ENCODE data around the gene DYNLT1. TPM values are rescaled to one million over a fixed set of nuclear protein-coding genes. Genes with fewer than 3 reads are reported as not detected.

DYNLT1 gene
- total and polyA plus RNA-seq, 2 experiments from 2014 or later: 60.9 to 241 TPM

DNA sequence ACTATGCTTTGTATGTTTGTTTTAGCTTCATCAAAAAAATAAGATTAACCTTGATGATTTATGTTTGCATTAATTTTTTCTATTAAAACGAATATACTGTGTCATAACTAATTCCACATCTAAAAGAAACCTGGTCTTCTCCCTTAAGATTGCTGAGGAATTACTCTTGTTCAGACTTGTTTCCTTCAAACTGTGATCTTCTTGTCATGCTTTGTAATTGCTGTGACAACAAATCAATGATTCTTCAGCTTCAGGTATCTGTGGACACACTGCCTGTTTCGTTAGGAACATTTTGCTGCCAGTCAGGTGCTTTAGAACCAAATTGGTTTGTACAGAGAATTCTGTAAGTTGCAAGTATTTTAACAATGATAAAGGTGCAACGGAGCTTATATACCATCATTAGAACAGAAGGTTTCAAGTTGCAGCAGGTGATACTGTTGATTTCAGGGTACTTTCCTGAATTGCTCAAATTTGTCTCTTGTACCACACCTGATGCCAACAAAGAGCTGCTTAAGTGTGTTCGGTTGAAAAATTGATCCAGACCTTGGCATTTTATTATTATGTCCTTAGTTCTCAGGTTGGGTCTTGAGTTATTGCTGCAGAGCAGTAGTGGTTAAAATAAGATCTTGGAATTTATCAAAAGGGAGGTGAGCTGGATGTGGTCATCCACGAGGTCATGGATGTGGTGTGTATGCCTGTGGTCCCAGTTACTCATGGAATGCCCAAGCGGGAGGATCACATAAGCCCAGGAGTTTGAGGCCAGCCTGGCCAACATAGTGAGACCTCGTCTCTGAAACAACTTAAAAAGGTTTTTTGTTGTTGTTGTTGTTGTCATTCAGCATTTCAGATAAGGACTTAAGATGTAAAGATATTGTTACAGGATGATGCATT is 24.8 kb upstream of the DYNLT1 start:
- Histone ChIP-seq H3K4me1 (ENCODE audit: insufficient read depth) (no peaks in the 10 kb centered on the region), H3K36me3 (ENCODE audit: insufficient read depth) (no peaks in the 10 kb centered on the region), H3K27me3 (ENCODE audit: insufficient read depth) (no peaks in the 10 kb centered on the region), H3K9me2 (ENCODE audit: insufficient read depth) (no peaks in the 10 kb centered on the region), H3F3A (replicated peaks; ENCODE audit: low read depth) (no peaks in the 10 kb centered on the region), H3K4me2 (no peak overlapping the region), H3K4me3 (no peak overlapping the region), H3K27ac (ENCODE audit: low read depth) (no peak overlapping the region), H3K79me2 (replicated peaks; ENCODE audit: insufficient read depth) (no peaks in the 10 kb centered on the region), H4K20me1 (replicated peaks; ENCODE audit: insufficient read depth) (no peaks in the 10 kb centered on the region), H2AFZ (no peak overlapping the region)
- Mint-ChIP-seq H3K9me3 (no peaks in the 10 kb centered on the region), H3K4me3 (no peak overlapping the region), H3K4me1 (no peaks in the 10 kb centered on the region; the same call in 2 of the 3 replicates), H3K27ac (no peak overlapping the region), H3K27me3 (ENCODE audit: insufficient read depth, low read depth, poor library complexity) (peaks cover 4% of the 10 kb centered on the region), H3K36me3 (ENCODE audit: low read depth) (no peaks in the 10 kb centered on the region)
- no peak for ATAC-seq
- TF ChIP-seq EZH2 (IDR thresholded peaks at IDR 0.05; ENCODE audit: low read depth, unreplicated experiment): no peak
- no peak for TF ChIP-seq JUNB (IDR thresholded peaks at IDR 0.05; ENCODE audit: unreplicated experiment)
- TF ChIP-seq ETS1 (IDR thresholded peaks at IDR 0.05): no peak
- TF ChIP-seq EZH2phosphoT487 (IDR thresholded peaks at IDR 0.05; ENCODE audit: unreplicated experiment): no peak
- TF ChIP-seq CREB1 (CRISPR knock-in tag; IDR thresholded peaks at IDR 0.05; ENCODE audit: low read depth): no peak
- TF ChIP-seq CTCF (conservative IDR thresholded peaks at IDR 0.05; ENCODE audit: low read depth in 2 of 2): no peak
- no peak for TF ChIP-seq POLR2AphosphoS5 (IDR thresholded peaks at IDR 0.05; ENCODE audit: low read depth)
- no peak for TF ChIP-seq STAT1 (IDR thresholded peaks at IDR 0.05; ENCODE audit: unreplicated experiment)
- TF ChIP-seq NANOG (IDR thresholded peaks at IDR 0.05; ENCODE audit: borderline replicate concordance): no peak
- no peak for TF ChIP-seq ZNF462 (CRISPR knock-in tag; IDR thresholded peaks at IDR 0.05)
- no peak for TF ChIP-seq ZNF331 (CRISPR knock-in tag; IDR thresholded peaks at IDR 0.05; ENCODE audit: low read depth)
- TF ChIP-seq REST (IDR thresholded peaks at IDR 0.05; ENCODE audit: unreplicated experiment): no peak
- DNase-seq (ENCODE audit: low spot score): no peak

All from GM23338 (cell line).